ENCODE results near the gene TIRAP. TPM values are rescaled to one million over a fixed set of nuclear protein-coding genes. Genes with fewer than 3 reads are reported as not detected.

TIRAP gene
- total and polyA plus RNA-seq, 9 of the 15 experiments (the other 6 are each of a cell fraction or from before 2014, with no cell fraction given): 0.60 to 8.7 (median 3.7) TPM

DNA sequence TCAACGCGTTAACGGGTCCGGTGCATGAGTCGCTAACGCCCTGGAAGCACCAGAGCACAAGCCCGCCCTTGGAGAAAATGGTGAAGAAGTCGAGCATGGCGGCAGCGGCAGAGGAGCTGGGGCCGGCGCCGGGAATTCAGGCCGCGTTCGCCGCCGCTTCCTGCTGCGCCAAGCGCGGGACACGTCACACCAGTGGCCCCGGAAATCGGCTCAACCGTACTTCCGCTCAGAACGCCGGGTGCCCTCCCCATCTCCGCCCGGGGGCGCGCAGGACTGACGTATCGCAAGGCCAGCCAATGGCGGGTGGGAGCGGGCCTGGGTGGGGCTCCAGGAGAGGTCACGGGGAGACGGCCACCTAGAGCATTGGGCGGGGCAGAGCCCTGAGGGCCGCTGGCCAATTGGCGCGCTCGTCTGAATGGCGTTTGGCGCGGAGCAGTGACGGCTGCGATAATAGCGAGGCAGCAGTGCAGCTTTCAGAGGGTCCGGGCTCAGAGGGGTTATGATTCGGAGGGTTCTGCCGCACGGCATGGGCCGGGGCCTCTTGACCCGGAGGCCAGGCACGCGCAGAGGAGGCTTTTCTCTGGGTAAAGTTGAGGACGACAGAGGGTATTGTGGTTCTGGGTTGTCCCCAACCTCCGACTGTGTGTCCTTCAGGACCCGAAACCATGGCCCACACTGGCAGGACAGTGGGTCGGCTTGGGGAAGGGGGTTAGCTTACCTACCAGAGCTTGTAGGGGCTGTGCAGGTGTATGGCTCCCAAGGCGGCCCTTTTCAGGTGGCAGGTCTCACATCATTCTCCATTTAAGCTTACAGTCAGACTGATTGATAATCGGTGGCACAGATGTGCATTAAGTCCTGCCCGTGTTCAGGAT, 13.9 kb upstream of the TIRAP start, which contains the start of the genes FOXRED1 and SRPRA (continued):
- TF ChIP-seq, protein P1, sequence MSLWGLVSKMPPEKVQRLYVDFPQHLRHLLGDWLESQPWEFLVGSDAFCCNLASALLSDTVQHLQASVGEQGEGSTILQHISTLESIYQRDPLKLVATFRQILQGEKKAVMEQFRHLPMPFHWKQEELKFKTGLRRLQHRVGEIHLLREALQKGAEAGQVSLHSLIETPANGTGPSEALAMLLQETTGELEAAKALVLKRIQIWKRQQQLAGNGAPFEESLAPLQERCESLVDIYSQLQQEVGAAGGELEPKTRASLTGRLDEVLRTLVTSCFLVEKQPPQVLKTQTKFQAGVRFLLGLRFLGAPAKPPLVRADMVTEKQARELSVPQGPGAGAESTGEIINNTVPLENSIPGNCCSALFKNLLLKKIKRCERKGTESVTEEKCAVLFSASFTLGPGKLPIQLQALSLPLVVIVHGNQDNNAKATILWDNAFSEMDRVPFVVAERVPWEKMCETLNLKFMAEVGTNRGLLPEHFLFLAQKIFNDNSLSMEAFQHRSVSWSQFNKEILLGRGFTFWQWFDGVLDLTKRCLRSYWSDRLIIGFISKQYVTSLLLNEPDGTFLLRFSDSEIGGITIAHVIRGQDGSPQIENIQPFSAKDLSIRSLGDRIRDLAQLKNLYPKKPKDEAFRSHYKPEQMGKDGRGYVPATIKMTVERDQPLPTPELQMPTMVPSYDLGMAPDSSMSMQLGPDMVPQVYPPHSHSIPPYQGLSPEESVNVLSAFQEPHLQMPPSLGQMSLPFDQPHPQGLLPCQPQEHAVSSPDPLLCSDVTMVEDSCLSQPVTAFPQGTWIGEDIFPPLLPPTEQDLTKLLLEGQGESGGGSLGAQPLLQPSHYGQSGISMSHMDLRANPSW (CRISPR knock-in tag; IDR thresholded peaks at IDR 0.05): no peak
- TF ChIP-seq PML (IDR thresholded peaks at IDR 0.05; ENCODE audit: low read length) (peak; percentile 77), KDM4B (IDR thresholded peaks at IDR 0.05; ENCODE audit: borderline replicate concordance in 2 of 2, low read depth in 1 of 2) (peak in 1 of 2 experiments; percentile 91; a peak in 2 of 4 replicates), TAF15 (IDR thresholded peaks at IDR 0.05; ENCODE audit: low read depth, low read length) (no peak), ZEB2 (IDR thresholded peaks at IDR 0.05) (no peak), SMARCA4 (IDR thresholded peaks at IDR 0.05) (no peak), CSDE1 (IDR thresholded peaks at IDR 0.05) (peak in 1 of 2 experiments; percentile 83; a peak in 2 of 4 replicates), RBM34 (IDR thresholded peaks at IDR 0.05; ENCODE audit: borderline replicate concordance, insufficient read depth, low read length) (no peak), HMG20B (CRISPR knock-in tag; IDR thresholded peaks at IDR 0.05) (no peak), HNRNPH1 (optimal IDR thresholded peaks at IDR 0.05; ENCODE audit: low read depth, low read length) (no peak), FOXJ2 (tag; IDR thresholded peaks at IDR 0.05) (no peak), MBD2 (IDR thresholded peaks at IDR 0.05; ENCODE audit: borderline replicate concordance, low read depth) (peak; percentile 93), NFIX (CRISPR knock-in tag; IDR thresholded peaks at IDR 0.05; ENCODE audit: low read depth) (no peak), ZFP1 (CRISPR knock-in tag; IDR thresholded peaks at IDR 0.05) (no peak), RAD21 (CRISPR knock-in tag; conservative IDR thresholded peaks at IDR 0.05 in 1 of 2, IDR thresholded peaks at IDR 0.05 in 1 of 2) (no peak), ZNF146 (CRISPR knock-in tag; IDR thresholded peaks at IDR 0.05; ENCODE audit: unreplicated experiment) (no peak), DPF2 (IDR thresholded peaks at IDR 0.05) (no peak), NFYB (IDR thresholded peaks at IDR 0.05; ENCODE audit: extremely low read depth, insufficient read length) (peak; percentile 93)
- TF ChIP-seq, protein P2, sequence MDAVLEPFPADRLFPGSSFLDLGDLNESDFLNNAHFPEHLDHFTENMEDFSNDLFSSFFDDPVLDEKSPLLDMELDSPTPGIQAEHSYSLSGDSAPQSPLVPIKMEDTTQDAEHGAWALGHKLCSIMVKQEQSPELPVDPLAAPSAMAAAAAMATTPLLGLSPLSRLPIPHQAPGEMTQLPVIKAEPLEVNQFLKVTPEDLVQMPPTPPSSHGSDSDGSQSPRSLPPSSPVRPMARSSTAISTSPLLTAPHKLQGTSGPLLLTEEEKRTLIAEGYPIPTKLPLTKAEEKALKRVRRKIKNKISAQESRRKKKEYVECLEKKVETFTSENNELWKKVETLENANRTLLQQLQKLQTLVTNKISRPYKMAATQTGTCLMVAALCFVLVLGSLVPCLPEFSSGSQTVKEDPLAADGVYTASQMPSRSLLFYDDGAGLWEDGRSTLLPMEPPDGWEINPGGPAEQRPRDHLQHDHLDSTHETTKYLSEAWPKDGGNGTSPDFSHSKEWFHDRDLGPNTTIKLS (IDR thresholded peaks at IDR 0.05; ENCODE audit: borderline replicate concordance, low read depth): peak; percentile 97
- TF ChIP-seq, protein P3, sequence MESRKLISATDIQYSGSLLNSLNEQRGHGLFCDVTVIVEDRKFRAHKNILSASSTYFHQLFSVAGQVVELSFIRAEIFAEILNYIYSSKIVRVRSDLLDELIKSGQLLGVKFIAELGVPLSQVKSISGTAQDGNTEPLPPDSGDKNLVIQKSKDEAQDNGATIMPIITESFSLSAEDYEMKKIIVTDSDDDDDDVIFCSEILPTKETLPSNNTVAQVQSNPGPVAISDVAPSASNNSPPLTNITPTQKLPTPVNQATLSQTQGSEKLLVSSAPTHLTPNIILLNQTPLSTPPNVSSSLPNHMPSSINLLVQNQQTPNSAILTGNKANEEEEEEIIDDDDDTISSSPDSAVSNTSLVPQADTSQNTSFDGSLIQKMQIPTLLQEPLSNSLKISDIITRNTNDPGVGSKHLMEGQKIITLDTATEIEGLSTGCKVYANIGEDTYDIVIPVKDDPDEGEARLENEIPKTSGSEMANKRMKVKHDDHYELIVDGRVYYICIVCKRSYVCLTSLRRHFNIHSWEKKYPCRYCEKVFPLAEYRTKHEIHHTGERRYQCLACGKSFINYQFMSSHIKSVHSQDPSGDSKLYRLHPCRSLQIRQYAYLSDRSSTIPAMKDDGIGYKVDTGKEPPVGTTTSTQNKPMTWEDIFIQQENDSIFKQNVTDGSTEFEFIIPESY (CRISPR knock-in tag; IDR thresholded peaks at IDR 0.05): no peak

Data from K562 (cell line).